ENCODE data around the gene ZNRF3. TPM values are rescaled to one million over a fixed set of nuclear protein-coding genes. Genes with fewer than 3 reads are reported as not detected.

The ZNRF3 gene
- total RNA-seq, 2 experiments from 2014 or later, result 0.40 to 0.58 TPM

- ChIA-PET POLR2A (no interaction called here), CTCF (no interaction called here)
- no peak for DNase-seq
- no peak overlapping the region for H3K4me3 Mint-ChIP-seq
- H3K9me3 Mint-ChIP-seq, result no peaks in the 10 kb centered on the region
- H3K27ac Mint-ChIP-seq, result no peak overlapping the region
- H3K4me1 Mint-ChIP-seq, result no peaks in the 10 kb centered on the region
- H3K27me3 Mint-ChIP-seq, result peaks cover 63% of the 10 kb centered on the region
- H3K36me3 Mint-ChIP-seq (ENCODE audit: low read depth), result no peaks in the 10 kb centered on the region
Measured at GRCh38 chr22:28933321-28933720, 49.9 kb downstream of the ZNRF3 start.

DNA sequence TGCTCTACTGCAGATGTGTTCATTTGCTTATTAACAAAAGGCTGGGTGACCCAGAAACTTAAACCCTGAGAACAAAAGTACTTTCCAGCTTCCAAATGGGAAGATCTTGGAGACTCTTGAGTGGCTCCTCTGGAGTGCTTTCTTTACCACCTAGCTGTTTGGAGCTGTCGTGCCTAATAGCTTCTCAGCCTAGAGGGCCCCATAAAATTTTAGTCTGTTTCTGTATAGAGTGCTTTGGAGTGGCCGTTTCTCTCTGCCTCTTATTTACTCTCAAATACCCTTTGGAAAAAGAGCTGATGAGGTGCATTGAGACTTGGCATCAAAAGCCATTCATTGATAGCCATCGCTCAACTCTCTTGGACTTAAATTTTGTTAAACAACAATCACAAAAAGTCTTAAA lies 50.7 kb downstream of the ZNRF3 start:
- Mint-ChIP-seq H3K9me3 (no peaks in the 10 kb centered on the region), H3K27me3 (peaks cover 68% of the 10 kb centered on the region), H3K27ac (no peak overlapping the region), H3K36me3 (ENCODE audit: low read depth) (no peaks in the 10 kb centered on the region), H3K4me1 (no peaks in the 10 kb centered on the region), H3K4me3 (no peak overlapping the region)
- POLR2A ChIA-PET, result no interaction called here
- no peak for DNase-seq
- CTCF ChIA-PET, result interaction anchor here (0.7 kb wide), 1 partner anchor 161 kb away, joined by 4 read pairs; no protein-coding TSS in a partner anchor

- Mint-ChIP-seq H3K4me3 (no peak overlapping the region), H3K4me1 (no peaks in the 10 kb centered on the region), H3K27ac (no peak overlapping the region), H3K9me3 (no peaks in the 10 kb centered on the region), H3K27me3 (peaks cover 74% of the 10 kb centered on the region), H3K36me3 (ENCODE audit: low read depth) (no peaks in the 10 kb centered on the region)
- no peak for DNase-seq
- ChIA-PET POLR2A (no interaction called here), CTCF (interaction anchor here (0.7 kb wide), 1 partner anchor 89 kb away, joined by 4 read pairs; no protein-coding TSS in a partner anchor)
Measured at GRCh38 chr22:28935140-28935539, 51.8 kb downstream of the ZNRF3 start.

DNA sequence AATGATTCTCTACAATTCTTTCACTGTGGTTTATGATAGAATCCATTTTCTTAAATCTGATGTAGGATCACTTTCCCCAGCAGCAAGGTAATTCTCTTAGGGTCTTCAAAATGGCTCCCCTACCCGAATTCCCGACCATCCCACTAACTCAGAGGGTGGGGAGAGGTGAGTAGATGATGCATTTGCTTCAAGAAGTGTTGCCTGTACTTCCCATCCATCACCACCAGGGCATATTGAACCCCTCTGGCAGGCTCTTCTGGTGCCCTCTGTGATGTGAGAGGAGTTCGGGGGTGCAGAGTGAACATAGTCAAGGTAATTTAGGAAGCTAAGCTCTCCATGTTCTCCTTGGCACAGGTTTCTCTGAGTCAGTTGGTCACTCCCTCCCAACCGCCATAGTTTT lies 52.3 kb downstream of the ZNRF3 start:
- no peaks in the 10 kb centered on the region for H3K4me1 Mint-ChIP-seq
- no peaks in the 10 kb centered on the region for H3K36me3 Mint-ChIP-seq (ENCODE audit: low read depth)
- POLR2A ChIA-PET, result no interaction called here

GRCh38 chr22:28936200-28936599 lies 52.8 kb downstream of the ZNRF3 start:
- no peak overlapping the region for H3K4me3 Mint-ChIP-seq
- H3K4me1 Mint-ChIP-seq, result no peaks in the 10 kb centered on the region
- DNase-seq, result no peak
- H3K9me3 Mint-ChIP-seq, result no peaks in the 10 kb centered on the region
- ChIA-PET CTCF (no interaction called here), POLR2A (no interaction called here)
- H3K36me3 Mint-ChIP-seq (ENCODE audit: low read depth), result no peaks in the 10 kb centered on the region
- H3K27me3 Mint-ChIP-seq, result peaks cover 74% of the 10 kb centered on the region
- H3K27ac Mint-ChIP-seq, result no peak overlapping the region

More for the DNA sequence above, 52.3 kb downstream of the ZNRF3 start:
- Mint-ChIP-seq H3K4me3 (no peak overlapping the region), H3K27me3 (peaks cover 74% of the 10 kb centered on the region), H3K9me3 (no peaks in the 10 kb centered on the region), H3K27ac (no peak overlapping the region)
- no peak for DNase-seq
- CTCF ChIA-PET, result no interaction called here

GRCh38 chr22:28937206-28938025 lies 54.0 kb downstream of the ZNRF3 start:
- Mint-ChIP-seq H3K27me3 (peaks cover 68% of the 10 kb centered on the region), H3K9me3 (no peaks in the 10 kb centered on the region), H3K4me1 (no peaks in the 10 kb centered on the region), H3K27ac (no peak overlapping the region), H3K36me3 (ENCODE audit: low read depth) (no peaks in the 10 kb centered on the region), H3K4me3 (no peak overlapping the region)
- no peak for DNase-seq
- ChIA-PET POLR2A (no interaction called here), CTCF (interaction anchor here (1.5 kb wide), 1 partner anchor 10 kb away, joined by 4 read pairs; no protein-coding TSS in a partner anchor)

GRCh38 chr22:28938286-28938833 lies 55.0 kb downstream of the ZNRF3 start:
- peaks cover 66% of the 10 kb centered on the region for H3K27me3 Mint-ChIP-seq
- POLR2A ChIA-PET, result interaction anchor here (0.5 kb wide), 1 partner anchor 314 kb away, joined by 3 read pairs; no protein-coding TSS in a partner anchor

DNA sequence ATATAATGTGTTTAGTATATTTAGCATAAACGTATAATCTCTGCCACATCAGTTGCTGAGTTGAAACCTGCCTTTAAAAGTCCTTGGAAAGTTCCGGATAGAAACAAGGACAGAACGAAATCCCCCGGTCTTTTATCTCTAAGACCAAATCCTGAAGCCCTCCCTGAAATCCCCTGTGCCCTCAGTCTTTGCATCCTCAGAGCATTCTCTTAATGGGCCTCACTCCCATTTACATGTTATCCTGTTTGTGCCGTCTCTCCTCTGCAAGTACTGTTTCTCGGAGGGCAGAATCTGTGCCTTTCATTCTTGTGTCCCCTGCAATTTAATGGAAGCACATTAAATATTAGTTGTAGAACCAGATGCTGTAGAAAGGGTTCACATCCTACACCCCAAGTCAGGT lies 56.0 kb downstream of the ZNRF3 start:
- Mint-ChIP-seq H3K4me1 (no peaks in the 10 kb centered on the region), H3K27ac (no peak overlapping the region), H3K27me3 (peaks cover 67% of the 10 kb centered on the region), H3K4me3 (no peak overlapping the region), H3K36me3 (ENCODE audit: low read depth) (no peaks in the 10 kb centered on the region), H3K9me3 (no peaks in the 10 kb centered on the region)
- DNase-seq, result no peak
- ChIA-PET POLR2A (no interaction called here), CTCF (no interaction called here)

More at GRCh38 chr22:28938286-28938833, 55.0 kb downstream of the ZNRF3 start:
- no peak overlapping the region for H3K27ac Mint-ChIP-seq
- no peaks in the 10 kb centered on the region for H3K36me3 Mint-ChIP-seq (ENCODE audit: low read depth)
- no peak overlapping the region for H3K4me3 Mint-ChIP-seq
- H3K9me3 Mint-ChIP-seq, result no peaks in the 10 kb centered on the region
- H3K4me1 Mint-ChIP-seq, result no peaks in the 10 kb centered on the region
- CTCF ChIA-PET, result interaction anchor here (0.7 kb wide), 1 partner anchor 75 kb away, joined by 5 read pairs; no protein-coding TSS in a partner anchor
- no peak for DNase-seq

- H3K27me3 Mint-ChIP-seq, result peaks cover 67% of the 10 kb centered on the region
- ChIA-PET POLR2A (no interaction called here), CTCF (no interaction called here)
- H3K4me3 Mint-ChIP-seq, result no peak overlapping the region
- DNase-seq, result no peak
- H3K9me3 Mint-ChIP-seq, result no peaks in the 10 kb centered on the region
- no peak overlapping the region for H3K27ac Mint-ChIP-seq
- H3K36me3 Mint-ChIP-seq (ENCODE audit: low read depth), result no peaks in the 10 kb centered on the region
- no peaks in the 10 kb centered on the region for H3K4me1 Mint-ChIP-seq
Measured at GRCh38 chr22:28939932-28940331, 56.6 kb downstream of the ZNRF3 start.

GRCh38 chr22:28940441-28940840 lies 57.1 kb downstream of the ZNRF3 start:
- POLR2A ChIA-PET, result no interaction called here
- Mint-ChIP-seq H3K36me3 (ENCODE audit: low read depth) (no peaks in the 10 kb centered on the region), H3K4me3 (no peak overlapping the region), H3K9me3 (no peaks in the 10 kb centered on the region), H3K4me1 (no peaks in the 10 kb centered on the region), H3K27ac (no peak overlapping the region), H3K27me3 (peaks cover 67% of the 10 kb centered on the region)
- CTCF ChIA-PET, result no interaction called here
- no peak for DNase-seq

- peaks cover 9% of the 10 kb centered on the region for H3K9me3 Mint-ChIP-seq
- H3K27ac Mint-ChIP-seq, result no peak overlapping the region
- no peaks in the 10 kb centered on the region for H3K36me3 Mint-ChIP-seq (ENCODE audit: low read depth)
- peaks cover 68% of the 10 kb centered on the region for H3K27me3 Mint-ChIP-seq
- CTCF ChIA-PET, result interaction anchor here (0.6 kb wide), 1 partner anchor 27 kb away, joined by 3 read pairs; no protein-coding TSS in a partner anchor
- POLR2A ChIA-PET, result no interaction called here
- no peak for DNase-seq
- H3K4me3 Mint-ChIP-seq, result no peak overlapping the region
- no peaks in the 10 kb centered on the region for H3K4me1 Mint-ChIP-seq
Measured at GRCh38 chr22:28942333-28942732, 59.0 kb downstream of the ZNRF3 start.

DNA sequence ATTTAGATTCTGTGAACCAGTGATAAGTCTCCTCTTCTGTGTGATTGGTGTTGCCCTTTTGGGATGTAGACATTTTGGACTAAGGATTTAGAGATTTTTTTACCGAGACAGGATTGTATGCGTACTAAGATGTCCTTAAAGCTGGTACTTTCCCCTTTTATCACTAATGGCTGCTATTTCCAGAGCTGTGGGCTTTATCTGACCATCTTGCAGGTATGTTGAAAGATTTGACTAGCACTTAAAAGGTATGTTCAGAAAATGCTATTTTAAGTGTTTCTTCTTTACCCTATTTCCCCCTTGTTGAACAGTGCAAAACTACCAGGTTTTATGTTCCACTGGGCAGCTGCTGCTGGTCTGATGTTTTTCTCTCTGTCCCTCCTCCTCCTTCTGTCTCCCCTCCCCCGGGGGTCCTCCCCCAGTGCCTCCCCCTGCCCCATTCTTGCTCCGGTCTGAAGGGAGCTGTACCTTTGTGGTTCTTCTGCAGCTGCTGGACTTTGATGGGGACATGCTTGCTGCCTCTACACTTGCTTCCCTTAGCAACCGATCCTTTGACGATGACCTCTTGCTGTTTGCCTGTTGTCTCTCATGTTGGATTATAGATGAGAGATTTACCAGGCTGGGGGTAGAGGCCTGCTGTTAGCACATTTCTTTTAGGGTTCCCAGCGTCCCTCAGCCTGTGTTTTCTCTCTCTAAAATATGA lies 59.6 kb downstream of the ZNRF3 start:
- Mint-ChIP-seq H3K36me3 (ENCODE audit: low read depth) (no peaks in the 10 kb centered on the region), H3K4me3 (no peak overlapping the region), H3K4me1 (no peaks in the 10 kb centered on the region), H3K9me3 (peaks cover 11% of the 10 kb centered on the region), H3K27me3 (peaks cover 65% of the 10 kb centered on the region), H3K27ac (no peak overlapping the region)
- ChIA-PET CTCF (interaction anchor here (1.5 kb wide), 1 partner anchor 98 kb away, joined by 7 read pairs; no protein-coding TSS in a partner anchor), POLR2A (no interaction called here)
- no peak for DNase-seq

DNA sequence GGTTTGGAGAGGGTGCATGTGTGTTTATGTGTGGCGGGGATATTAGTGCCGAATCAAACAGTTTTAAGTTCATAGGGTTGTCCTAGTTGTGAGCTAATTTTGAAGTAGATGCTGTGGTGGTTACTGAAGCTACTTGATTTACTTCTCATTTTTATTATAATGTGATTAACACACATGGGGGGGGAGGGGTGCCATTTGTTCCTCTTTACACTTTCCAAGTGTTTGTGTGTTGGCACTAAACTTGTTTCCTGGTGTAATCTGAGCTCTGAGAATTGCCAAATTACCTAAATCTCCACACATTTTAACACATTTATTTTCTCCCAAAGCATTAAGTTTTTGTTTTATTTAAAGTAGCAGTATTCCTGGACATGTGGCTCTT lies 60.1 kb downstream of the ZNRF3 start:
- DNase-seq, result no peak
- ChIA-PET CTCF (interaction anchor here (1.5 kb wide), 1 partner anchor 97 kb away, joined by 7 read pairs; no protein-coding TSS in a partner anchor), POLR2A (no interaction called here)
- peaks cover 11% of the 10 kb centered on the region for H3K9me3 Mint-ChIP-seq
- peaks cover 67% of the 10 kb centered on the region for H3K27me3 Mint-ChIP-seq
- H3K4me3 Mint-ChIP-seq, result no peak overlapping the region
- H3K4me1 Mint-ChIP-seq, result no peaks in the 10 kb centered on the region
- H3K36me3 Mint-ChIP-seq (ENCODE audit: low read depth), result no peaks in the 10 kb centered on the region
- H3K27ac Mint-ChIP-seq, result no peak overlapping the region
